ENCODE measurements around the gene MCTP1. TPM values are rescaled to one million over a fixed set of nuclear protein-coding genes. Genes with fewer than 3 reads are reported as not detected.

Gene MCTP1
- total RNA-seq, 2 donors from 2014 or later = 3.3 to 5.0 TPM

- Histone ChIP-seq H3K27ac (no peak overlapping the region), H3K36me3 (no peaks in the 10 kb centered on the region), H3K27me3 (replicated peaks; ENCODE audit: insufficient read depth) (no peaks in the 10 kb centered on the region), H3K4me1 (replicated peaks) (no peaks in the 10 kb centered on the region), H3K9me3 (no peaks in the 10 kb centered on the region), H3K4me3 (no peak overlapping the region)
- DNase-seq (ENCODE audit: low spot score) = no peak
- no peak for TF ChIP-seq CTCF (IDR thresholded peaks at IDR 0.05)
- TF ChIP-seq POLR2A (IDR thresholded peaks at IDR 0.05) = no peak
- intact Hi-C loops (cut with DNase I) = no loop called here
- WGBS = 88% methylated on average over 1 of the region's 1 CpG
These were observed 182.2 kb downstream of the MCTP1 start for GRCh38 chr5:95102687-95103086.

GRCh38 chr5:95102080-95102479 is 182.8 kb downstream of the MCTP1 start:
- H3K4me1 ChIP-seq (replicated peaks) = no peaks in the 10 kb centered on the region
- no peaks in the 10 kb centered on the region for H3K9me3 ChIP-seq
- H3K27ac ChIP-seq = no peak overlapping the region
- intact Hi-C loops (cut with DNase I) = no loop called here
- DNase-seq (ENCODE audit: low spot score) = no peak
- TF ChIP-seq POLR2A (IDR thresholded peaks at IDR 0.05) = no peak
- TF ChIP-seq POLR2AphosphoS5 (IDR thresholded peaks at IDR 0.05) = no peak
- TF ChIP-seq CTCF (IDR thresholded peaks at IDR 0.05) = no peak
- H3K27me3 ChIP-seq (replicated peaks; ENCODE audit: insufficient read depth) = no peaks in the 10 kb centered on the region
- WGBS = 94% methylated on average over 1 of the region's 1 CpG
- no peak overlapping the region for H3K4me3 ChIP-seq
- no peaks in the 10 kb centered on the region for H3K36me3 ChIP-seq

- WGBS = 82% methylated on average over 1 of the region's 1 CpG
- no peak overlapping the region for H3K4me3 ChIP-seq
- H3K27ac ChIP-seq = no peak overlapping the region
- H3K4me1 ChIP-seq (replicated peaks) = no peaks in the 10 kb centered on the region
- H3K27me3 ChIP-seq (replicated peaks; ENCODE audit: insufficient read depth) = no peaks in the 10 kb centered on the region
- no peaks in the 10 kb centered on the region for H3K36me3 ChIP-seq
- H3K9me3 ChIP-seq = no peaks in the 10 kb centered on the region
- no peak for DNase-seq (ENCODE audit: low spot score)
- intact Hi-C loops (cut with DNase I) = no loop called here
- TF ChIP-seq CTCF (IDR thresholded peaks at IDR 0.05) = no peak
- no peak for TF ChIP-seq POLR2A (IDR thresholded peaks at IDR 0.05)
- TF ChIP-seq POLR2AphosphoS5 (IDR thresholded peaks at IDR 0.05) = no peak
These were observed 184.3 kb downstream of the MCTP1 start for GRCh38 chr5:95100551-95100950.

GRCh38 chr5:95098012-95098411 is 186.9 kb downstream of the MCTP1 start:
- Histone ChIP-seq H3K27me3 (replicated peaks; ENCODE audit: insufficient read depth) (no peaks in the 10 kb centered on the region), H3K4me3 (no peak overlapping the region), H3K27ac (no peak overlapping the region), H3K36me3 (no peaks in the 10 kb centered on the region), H3K9me3 (no peaks in the 10 kb centered on the region), H3K4me1 (replicated peaks) (no peaks in the 10 kb centered on the region)
- DNase-seq (ENCODE audit: low spot score) = no peak
- intact Hi-C loops (cut with DNase I) = no loop called here
- TF ChIP-seq POLR2A (IDR thresholded peaks at IDR 0.05) = no peak
- TF ChIP-seq CTCF (IDR thresholded peaks at IDR 0.05) = no peak
- TF ChIP-seq POLR2AphosphoS5 (IDR thresholded peaks at IDR 0.05) = no peak
- 41% methylated on average over 2 of the region's 2 CpGs for WGBS

GRCh38 chr5:95093211-95093610 is 191.7 kb downstream of the MCTP1 start:
- Histone ChIP-seq H3K4me1 (replicated peaks) (no peaks in the 10 kb centered on the region), H3K27me3 (replicated peaks; ENCODE audit: insufficient read depth) (no peaks in the 10 kb centered on the region), H3K27ac (no peak overlapping the region), H3K4me3 (no peak overlapping the region), H3K36me3 (no peaks in the 10 kb centered on the region), H3K9me3 (no peaks in the 10 kb centered on the region)
- no peak for DNase-seq (ENCODE audit: low spot score)
- intact Hi-C loops (cut with DNase I) = no loop called here
- TF ChIP-seq POLR2AphosphoS5 (IDR thresholded peaks at IDR 0.05) (no peak), POLR2A (IDR thresholded peaks at IDR 0.05) (no peak), CTCF (IDR thresholded peaks at IDR 0.05) (no peak)
- 64% methylated on average over 1 of the region's 1 CpG for WGBS
